Keratinocyte (primary cell): Measurements from ENCODE around the gene BBX.

Source experiments
- CTCF ChIP-seq, 3 experiments: IDR thresholded peaks in 1 of 3; conservative IDR thresholded peaks in 1 of 3; optimal IDR thresholded peaks in 1 of 3; 2 replicates in 2 of 3; 3 replicates in 1 of 3; pipeline versions ENCODE3 to v1.5.1; 2011; ENCODE audit warnings: low read length in 3 of 3, mild to moderate bottlenecking in 3 of 3, moderate library complexity in 2 of 3, control low read depth in 1 of 3, inconsistent platforms in 1 of 3; ENCODE audit not compliant: insufficient read depth in 2 of 3; ENCODE audit errors: extremely low read depth in 1 of 3
- EZH2 ChIP-seq: IDR thresholded peaks from one replicate; pipeline ENCODE4 v1.6.1; 2012; ENCODE audit warnings: inconsistent platforms, mild to moderate bottlenecking, low read length, moderate library complexity

- no peak for TF ChIP-seq CTCF (optimal IDR thresholded peaks at IDR 0.05 in 1 of 3, IDR thresholded peaks at IDR 0.05 in 1 of 3, conservative IDR thresholded peaks at IDR 0.05 in 1 of 3; ENCODE audit: extremely low read depth in 1 of 3, insufficient read depth in 2 of 3, low read length in 3 of 3)
- TF ChIP-seq EZH2, result no peak
Measured at GRCh38 chr3:107825556-107825955, 302.8 kb downstream of the BBX start.
